ENCODE data around the gene SNAP29. TPM values are rescaled to one million over a fixed set of nuclear protein-coding genes. Genes with fewer than 3 reads are reported as not detected.
"Not testable (repeated sequence)": the region's sequence is repeated elsewhere in the genome, so short reads cannot be mapped to it uniquely, and the experiment has no call there.

The SNAP29 gene
- total and polyA plus RNA-seq, 3 experiments from 2014 or later = 21.9 to 26.0 (median 23.3) TPM

DNA sequence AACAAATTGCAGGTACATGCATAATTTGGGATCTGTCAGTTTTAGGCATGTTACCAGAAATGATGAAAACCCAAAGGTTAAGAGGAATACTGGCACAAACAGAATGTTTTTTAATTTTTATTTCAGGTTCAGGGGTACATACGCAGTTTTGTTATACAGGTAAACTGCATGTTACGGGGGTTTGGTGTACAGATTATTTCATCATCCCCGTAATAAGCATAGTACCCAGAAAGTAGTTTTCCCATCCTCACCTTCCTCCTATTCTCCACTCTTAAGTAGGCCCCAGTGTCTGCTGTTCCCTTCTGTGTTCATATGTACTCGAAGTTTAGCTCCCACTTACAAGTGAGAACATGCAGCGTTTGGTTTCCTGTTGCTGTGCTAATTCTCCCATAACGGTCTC lies 33.2 kb upstream of the SNAP29 start:
- H3K4me3 ChIP-seq (ENCODE audit: low read length) = no peak overlapping the region
- Mint-ChIP-seq H3K27me3 (peaks cover 0 to 1% of the 10 kb centered on the region in 2 donors), H3K27ac (peak overlapping the region in 2 of 8 donors; percentile 5 to 65), H3K36me3 (peaks cover 7 to 80% (median 24%) of the 10 kb centered on the region in 3 donors), H3K9me3 (no peaks in the 10 kb centered on the region), H3K4me3 (no peak overlapping the region), H3K4me1 (no peaks in the 10 kb centered on the region)
- no peaks in the 10 kb centered on the region for H3K27me3 ChIP-seq (ENCODE audit: insufficient read depth, low read length, poor library complexity, severe bottlenecking)
- peaks cover 18% of the 10 kb centered on the region for H3K36me3 ChIP-seq (ENCODE audit: insufficient read depth, low read length)
- no peaks in the 10 kb centered on the region for H3K4me1 ChIP-seq (ENCODE audit: insufficient read depth, low read length)
- no peaks in the 10 kb centered on the region for H3K9me3 ChIP-seq (ENCODE audit: low read length)
- POLR2A ChIA-PET = no interaction called here
- CTCF ChIA-PET = no interaction called here
- no peak for DNase-seq
- no peak overlapping the region for H3K27ac ChIP-seq (ENCODE audit: low read depth, low read length)

DNA sequence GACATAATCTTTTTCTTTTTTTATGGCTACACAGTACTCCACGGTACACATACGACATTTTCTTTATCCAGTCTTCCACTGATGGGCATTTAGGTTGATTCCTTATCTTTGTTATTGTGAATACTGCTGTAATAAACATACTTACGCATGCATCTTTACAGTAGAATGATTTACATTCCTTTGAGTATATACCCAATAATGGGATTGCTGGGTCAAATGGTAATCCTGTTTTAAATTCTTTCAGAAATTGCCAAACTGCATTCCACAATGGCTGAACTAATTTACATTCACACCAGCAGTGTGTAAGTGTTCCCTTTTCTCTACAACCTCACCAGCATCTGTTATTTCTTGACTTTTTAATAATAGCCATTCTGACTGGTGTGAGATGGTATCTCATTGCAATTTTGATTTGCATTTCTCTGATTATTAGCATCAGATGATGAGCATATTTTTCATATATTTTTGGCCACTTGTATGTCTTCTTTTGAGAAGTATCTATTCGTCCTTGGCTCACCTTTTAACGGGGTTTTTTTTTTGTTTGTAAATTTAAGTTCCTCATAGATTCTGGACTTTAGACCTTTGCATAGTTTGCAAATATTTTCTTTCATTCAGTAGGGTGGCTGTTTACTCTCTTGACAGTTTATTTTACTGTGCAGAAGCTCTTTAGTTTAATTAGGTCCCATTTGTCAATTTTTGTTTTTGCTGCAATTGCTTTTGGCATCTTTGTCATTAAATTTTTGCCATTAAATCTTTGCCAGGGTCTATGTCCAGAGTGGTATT lies 32.2 kb upstream of the SNAP29 start:
- peaks cover 20% of the 10 kb centered on the region for H3K36me3 ChIP-seq (ENCODE audit: insufficient read depth, low read length)
- H3K27me3 ChIP-seq (ENCODE audit: insufficient read depth, low read length, poor library complexity, severe bottlenecking); H3K4me3 Mint-ChIP-seq; H3K9me3 Mint-ChIP-seq; H3K4me3 ChIP-seq (ENCODE audit: low read length); H3K4me1 Mint-ChIP-seq; CTCF ChIA-PET; DNase-seq; H3K9me3 ChIP-seq (ENCODE audit: low read length); H3K4me1 ChIP-seq (ENCODE audit: insufficient read depth, low read length); POLR2A ChIA-PET; H3K27ac ChIP-seq (ENCODE audit: low read depth, low read length); H3K27me3 Mint-ChIP-seq: not testable (repeated sequence)
- Mint-ChIP-seq H3K27ac (peak overlapping the region in 1 of 8 donors; percentile 73), H3K36me3 (peaks cover 7 to 84% (median 24%) of the 10 kb centered on the region in 3 donors)

DNA sequence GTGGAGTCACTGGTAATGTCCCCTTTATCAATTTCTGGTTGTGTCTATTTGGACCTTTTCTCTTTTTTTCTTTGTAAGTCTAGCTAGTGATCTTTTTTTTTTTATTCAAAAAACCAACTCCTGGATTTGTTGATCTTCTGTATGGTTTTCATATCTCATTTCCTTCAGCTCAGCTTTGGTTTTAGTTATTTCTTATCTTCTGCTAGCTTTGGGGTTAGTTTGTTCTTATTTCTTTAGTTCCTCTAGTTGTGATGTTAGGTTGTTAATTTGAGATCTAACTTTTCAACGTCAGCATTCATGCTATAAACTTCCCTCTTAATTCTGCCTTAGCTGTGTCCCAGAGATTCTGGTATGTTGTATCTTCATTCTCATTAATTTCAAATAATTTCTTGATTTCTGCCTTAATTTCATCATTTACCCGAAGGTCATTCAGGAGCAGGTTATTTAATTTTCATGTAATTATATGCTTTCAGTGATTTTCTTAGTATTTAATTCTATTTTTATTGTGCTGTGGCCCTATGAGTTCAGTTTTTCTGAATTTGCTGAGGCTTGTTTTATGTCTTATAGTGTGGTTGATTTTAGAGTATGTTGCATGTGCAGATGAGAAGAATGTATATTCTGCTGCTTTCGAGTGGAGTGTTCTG lies 29.2 kb upstream of the SNAP29 start:
- no peak overlapping the region for H3K4me3 Mint-ChIP-seq
- Histone ChIP-seq H3K27ac (ENCODE audit: low read depth, low read length) (no peak overlapping the region), H3K9me3 (ENCODE audit: low read length) (no peaks in the 10 kb centered on the region), H3K27me3 (ENCODE audit: insufficient read depth, low read length, poor library complexity, severe bottlenecking) (no peaks in the 10 kb centered on the region), H3K36me3 (ENCODE audit: insufficient read depth, low read length) (peaks cover 26% of the 10 kb centered on the region), H3K4me1 (ENCODE audit: insufficient read depth, low read length) (no peaks in the 10 kb centered on the region), H3K4me3 (ENCODE audit: low read length) (no peak overlapping the region)
- peak overlapping the region in 3 of 8 donors; percentile 9 to 69 (median 63) for H3K27ac Mint-ChIP-seq
- ChIA-PET POLR2A (no interaction called here), CTCF (interaction anchor here (1.0 kb wide), 1 partner anchor 44 kb away, joined by 3 read pairs; no protein-coding TSS in a partner anchor)
- no peaks in the 10 kb centered on the region for H3K9me3 Mint-ChIP-seq
- no peaks in the 10 kb centered on the region for H3K27me3 Mint-ChIP-seq
- DNase-seq = no peak
- H3K4me1 Mint-ChIP-seq = no peaks in the 10 kb centered on the region
- H3K36me3 Mint-ChIP-seq = peaks cover 7 to 83% (median 26%) of the 10 kb centered on the region in 3 donors

DNA sequence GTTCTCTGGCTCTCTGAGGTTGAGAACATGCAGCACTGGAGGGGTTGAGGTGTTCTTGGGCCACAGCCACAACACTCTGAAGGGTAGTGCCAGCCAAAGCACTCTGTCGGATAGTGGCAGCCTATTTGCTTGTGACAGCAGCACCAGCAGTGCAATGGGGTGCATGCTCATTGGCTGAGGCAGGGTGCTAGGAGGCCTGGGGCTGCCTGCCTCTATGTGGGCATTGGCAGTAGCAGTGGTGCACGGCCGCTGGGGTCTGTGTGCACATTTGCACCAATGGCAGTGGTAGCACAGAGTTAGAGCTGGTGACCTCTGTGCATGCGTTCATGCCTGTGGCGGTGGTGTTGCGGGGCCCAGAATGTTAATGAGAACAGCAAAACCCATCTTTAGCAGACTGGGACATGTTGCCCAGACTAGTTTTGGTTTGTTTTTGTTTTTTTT lies 25.6 kb upstream of the SNAP29 start:
- ChIA-PET CTCF (no interaction called here), POLR2A (no interaction called here)
- peak overlapping the region in 2 of 8 donors; percentile 54 to 74 for H3K27ac Mint-ChIP-seq
- H3K4me1 Mint-ChIP-seq = peaks cover 4 to 12% (median 8%) of the 10 kb centered on the region in 3 donors
- Histone ChIP-seq H3K4me3 (ENCODE audit: low read length) (no peak overlapping the region), H3K4me1 (ENCODE audit: insufficient read depth, low read length) (no peaks in the 10 kb centered on the region), H3K27ac (ENCODE audit: low read depth, low read length) (no peak overlapping the region), H3K9me3 (ENCODE audit: low read length) (no peaks in the 10 kb centered on the region), H3K27me3 (ENCODE audit: insufficient read depth, low read length, poor library complexity, severe bottlenecking) (no peaks in the 10 kb centered on the region), H3K36me3 (ENCODE audit: insufficient read depth, low read length) (peaks cover 26% of the 10 kb centered on the region)
- DNase-seq = no peak
- no peaks in the 10 kb centered on the region for H3K27me3 Mint-ChIP-seq
- H3K9me3 Mint-ChIP-seq = no peaks in the 10 kb centered on the region
- H3K36me3 Mint-ChIP-seq = peaks cover 7 to 62% (median 16%) of the 10 kb centered on the region in 3 donors
- no peak overlapping the region for H3K4me3 Mint-ChIP-seq

DNA sequence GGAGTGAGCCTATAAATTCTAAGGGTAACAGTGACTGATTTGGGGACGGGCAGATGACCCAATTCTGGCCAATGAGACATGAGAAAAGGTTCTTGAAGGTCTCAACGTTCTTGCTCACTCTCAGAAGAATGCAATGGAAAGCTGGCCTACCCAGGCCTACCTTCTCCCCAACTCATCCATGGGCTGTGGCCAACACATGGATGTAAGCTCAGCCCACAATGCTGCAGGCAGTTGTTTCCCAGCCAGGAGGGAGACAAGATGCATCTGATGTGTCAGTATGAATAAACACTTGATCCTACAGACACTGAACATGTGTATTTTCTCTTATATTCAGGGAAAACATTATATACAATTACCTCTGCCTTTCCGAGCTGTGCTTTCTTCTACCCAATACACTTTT lies 24.6 kb upstream of the SNAP29 start:
- Mint-ChIP-seq H3K4me1 (peaks cover 8 to 19% (median 14%) of the 10 kb centered on the region in 3 donors), H3K27ac (no peak overlapping the region), H3K4me3 (no peak overlapping the region), H3K36me3 (peaks cover 7 to 55% (median 15%) of the 10 kb centered on the region in 3 donors), H3K9me3 (no peaks in the 10 kb centered on the region), H3K27me3 (no peaks in the 10 kb centered on the region)
- Histone ChIP-seq H3K27me3 (ENCODE audit: insufficient read depth, low read length, poor library complexity, severe bottlenecking) (no peaks in the 10 kb centered on the region), H3K36me3 (ENCODE audit: insufficient read depth, low read length) (peaks cover 26% of the 10 kb centered on the region), H3K4me1 (ENCODE audit: insufficient read depth, low read length) (no peaks in the 10 kb centered on the region), H3K4me3 (ENCODE audit: low read length) (no peak overlapping the region), H3K27ac (ENCODE audit: low read depth, low read length) (no peak overlapping the region), H3K9me3 (ENCODE audit: low read length) (no peaks in the 10 kb centered on the region)
- no peak for DNase-seq
- ChIA-PET POLR2A (no interaction called here), CTCF (no interaction called here)

DNA sequence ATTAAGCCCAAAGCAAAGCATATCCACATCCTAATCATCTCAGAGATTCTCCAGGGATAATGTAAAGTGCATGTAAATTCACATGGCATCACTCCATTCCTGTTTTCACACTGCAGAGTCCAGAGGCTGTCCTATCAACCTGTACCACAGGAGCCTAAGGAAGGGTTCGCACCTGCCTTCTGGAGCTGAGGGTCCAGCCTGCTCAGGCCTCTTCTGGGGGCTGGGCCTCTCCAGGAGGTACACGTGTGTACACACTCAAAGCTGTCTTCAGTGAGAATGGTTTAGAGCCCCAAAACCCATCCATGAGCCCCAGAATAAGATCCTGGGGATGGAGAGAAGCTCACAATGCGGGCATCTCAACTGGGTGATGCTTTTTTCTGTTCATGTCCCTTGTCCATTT lies 24.1 kb upstream of the SNAP29 start:
- Mint-ChIP-seq H3K4me3 (no peak overlapping the region), H3K36me3 (peaks cover 4 to 49% (median 9%) of the 10 kb centered on the region in 3 donors), H3K4me1 (peaks cover 9 to 23% (median 16%) of the 10 kb centered on the region in 3 donors), H3K27ac (no peak overlapping the region), H3K27me3 (no peaks in the 10 kb centered on the region), H3K9me3 (no peaks in the 10 kb centered on the region)
- H3K27ac ChIP-seq (ENCODE audit: low read depth, low read length) = no peak overlapping the region
- no peaks in the 10 kb centered on the region for H3K27me3 ChIP-seq (ENCODE audit: insufficient read depth, low read length, poor library complexity, severe bottlenecking)
- H3K9me3 ChIP-seq (ENCODE audit: low read length) = no peaks in the 10 kb centered on the region
- peaks cover 26% of the 10 kb centered on the region for H3K36me3 ChIP-seq (ENCODE audit: insufficient read depth, low read length)
- DNase-seq = no peak
- ChIA-PET POLR2A (no interaction called here), CTCF (no interaction called here)
- H3K4me3 ChIP-seq (ENCODE audit: low read length) = no peak overlapping the region
- H3K4me1 ChIP-seq (ENCODE audit: insufficient read depth, low read length) = no peaks in the 10 kb centered on the region

DNA sequence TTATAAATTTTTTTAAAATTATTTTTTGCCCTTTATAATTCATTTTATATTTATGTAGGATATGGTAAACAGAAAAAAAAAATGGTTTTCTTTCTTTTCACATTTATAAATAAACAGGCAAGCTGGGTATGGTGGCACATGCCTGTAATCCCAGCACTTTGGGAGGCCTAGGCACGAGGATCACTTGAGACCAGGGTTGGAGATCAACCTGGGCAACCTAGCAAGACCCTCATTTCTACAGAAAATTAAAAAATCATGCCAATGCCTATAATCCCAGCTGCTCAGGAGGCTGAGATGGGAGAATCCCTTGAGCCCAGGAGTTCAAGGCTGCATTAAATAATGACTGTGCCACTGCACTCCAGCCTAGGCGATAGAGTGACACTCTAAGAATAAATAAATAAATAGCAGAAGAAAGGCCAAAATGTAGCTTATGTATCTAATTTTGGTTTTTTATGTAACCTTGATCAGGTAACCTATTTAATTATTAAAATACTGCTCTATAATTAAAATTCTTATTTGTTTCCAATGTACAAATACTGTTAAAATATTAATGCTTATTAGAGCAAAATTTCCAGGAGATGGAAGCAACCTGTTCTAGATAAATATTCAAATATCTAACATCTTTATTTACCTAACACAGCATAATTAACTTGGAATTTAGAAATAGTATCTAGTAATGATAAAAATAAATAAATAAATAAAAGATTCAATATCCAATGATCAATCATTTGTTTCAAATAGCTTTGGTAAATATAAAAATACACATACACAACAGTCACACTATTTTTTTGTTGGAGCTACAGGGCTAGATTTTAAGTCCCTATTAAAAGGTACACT lies 21.6 kb upstream of the SNAP29 start:
- Histone ChIP-seq H3K4me3 (ENCODE audit: low read length) (no peak overlapping the region), H3K27me3 (ENCODE audit: insufficient read depth, low read length, poor library complexity, severe bottlenecking) (no peaks in the 10 kb centered on the region), H3K9me3 (ENCODE audit: low read length) (no peaks in the 10 kb centered on the region), H3K4me1 (ENCODE audit: insufficient read depth, low read length) (peaks cover 16% of the 10 kb centered on the region), H3K27ac (ENCODE audit: low read depth, low read length) (no peak overlapping the region), H3K36me3 (ENCODE audit: insufficient read depth, low read length) (peaks cover 16% of the 10 kb centered on the region)
- Mint-ChIP-seq H3K4me3 (no peak overlapping the region), H3K27me3 (no peaks in the 10 kb centered on the region), H3K36me3 (peaks cover 0 to 29% (median 5%) of the 10 kb centered on the region in 3 donors), H3K9me3 (no peaks in the 10 kb centered on the region), H3K27ac (no peak overlapping the region), H3K4me1 (peaks cover 30 to 45% (median 38%) of the 10 kb centered on the region in 3 donors)
- ChIA-PET CTCF (no interaction called here), POLR2A (interaction anchor here (0.6 kb wide), 2 partner anchors 10 to 471 kb away, joined by 5 to 6 read pairs; no protein-coding TSS in a partner anchor)
- DNase-seq = no peak

DNA sequence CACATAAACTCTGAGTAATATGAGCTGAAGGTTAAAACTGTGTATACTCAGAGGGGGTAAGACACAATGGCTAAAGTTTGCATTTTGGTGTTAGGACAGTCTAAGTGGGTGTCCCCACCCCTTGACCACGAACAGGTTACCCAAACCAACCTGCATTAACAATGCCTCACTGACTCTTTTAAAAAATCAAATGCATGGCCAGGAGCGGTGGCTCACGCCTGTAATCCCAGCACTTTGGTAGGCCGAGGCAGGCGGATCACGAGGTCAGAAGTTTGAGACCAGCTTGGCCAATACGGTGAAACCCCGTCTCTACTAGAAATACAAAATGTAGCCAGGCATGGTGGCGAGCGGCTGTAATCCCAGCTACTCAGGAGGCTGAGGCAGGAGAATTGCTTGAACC lies 19.5 kb upstream of the SNAP29 start:
- H3K4me3 Mint-ChIP-seq; POLR2A ChIA-PET; H3K9me3 Mint-ChIP-seq; CTCF ChIA-PET; H3K27ac ChIP-seq (ENCODE audit: low read depth, low read length); H3K36me3 ChIP-seq (ENCODE audit: insufficient read depth, low read length); H3K9me3 ChIP-seq (ENCODE audit: low read length); DNase-seq; H3K27ac Mint-ChIP-seq; H3K27me3 Mint-ChIP-seq; H3K27me3 ChIP-seq (ENCODE audit: insufficient read depth, low read length, poor library complexity, severe bottlenecking); H3K4me3 ChIP-seq (ENCODE audit: low read length): not testable (repeated sequence)
- H3K4me1 ChIP-seq (ENCODE audit: insufficient read depth, low read length) = peaks cover 16% of the 10 kb centered on the region
- H3K36me3 Mint-ChIP-seq = peaks cover 0 to 12% (median 2%) of the 10 kb centered on the region in 3 donors
- H3K4me1 Mint-ChIP-seq = peaks cover 38 to 61% (median 50%) of the 10 kb centered on the region in 3 donors

All from CD8-positive, alpha-beta memory T cell (primary cell).